Heart left ventricle (tissue), 13 donors: ENCODE data around the gene NAALADL1.

Source experiments
- CTCF ChIP-seq, 12 donors: fragments of 200-600 bp; sonication (generic) in 4 of 12; IDR thresholded peaks; one replicate each; pipeline versions ENCODE4 v1.5.0 to v1.8.0; 2018 to 2022; ENCODE audit warnings: antibody characterized with exemption in 12 of 12, mild to moderate bottlenecking in 5 of 12
- POLR2A ChIP-seq, 2 donors: fragments of 450-650 bp; IDR thresholded peaks; one replicate each; pipeline ENCODE4 v1.6.1; 2017; ENCODE audit warnings: antibody characterized with exemption in 2 of 2, mild to moderate bottlenecking in 2 of 2, moderate library complexity in 2 of 2
- donor health status: ischemic (EF 13 %, LVEDD 7.1; RV severe dilation, severe dysfunction).
- donor health status: DM: no; HTN: yes; CAD: no.
- donor health status: DM: no; HTN: no; CAD: no.
- donor health status: ischemic (EF 25% LVEDD 6.9; RV normal size, moderate dysfunction).
- donor health status: ischemic (EF 25% LVEDD 5.7; RV mildly dilated, moderate dysfunction).
- donor health status: ischemic (EF 35%, LVEDD 5.7; RV mildly dilated, moderate dysfunction).
- donor health status: nonischemic (EF 11% LVEDD 7.7; RV severe dilation, severe dysfunction).
- donor health status: DM: yes; HTN: yes; CAD: no.
- donor health status: PGD.
- donor health status: ischemic (EF 29% LVEDD 5.4; RV normal size, mild dysfunction).
- donor health status: nonischemic (EF 23%, LVEDD 6.1; RV moderate dilation, normal function).

GRCh38 chr11:65008873-65009272 is 49.5 kb downstream of the NAALADL1 start:
- no peak for TF ChIP-seq CTCF (IDR thresholded peaks at IDR 0.05)
- TF ChIP-seq POLR2A (IDR thresholded peaks at IDR 0.05): no peak
